Retinal pigment epithelial cell (primary cell): ENCODE measurements around the gene TTC7B.

Source experiments
- DNase-seq: peaks from one replicate; pipeline ENCODE4 v3.0.0-alpha.2; 2010; ENCODE audit warnings: low read depth
- H3K4me3 ChIP-seq: 2 replicates; pipeline ENCODE4 v1.5.1; 2011; ENCODE audit warnings: mild to moderate bottlenecking, low read length, control low read depth, moderate library complexity
- TF ChIP-seq, protein P1 (sequence below): conservative IDR thresholded peaks from 2 replicates; pipeline ENCODE4 v1.5.1; 2011; ENCODE audit warnings: low read depth, low read length, control low read depth, inconsistent platforms

Gene TTC7B

DNA sequence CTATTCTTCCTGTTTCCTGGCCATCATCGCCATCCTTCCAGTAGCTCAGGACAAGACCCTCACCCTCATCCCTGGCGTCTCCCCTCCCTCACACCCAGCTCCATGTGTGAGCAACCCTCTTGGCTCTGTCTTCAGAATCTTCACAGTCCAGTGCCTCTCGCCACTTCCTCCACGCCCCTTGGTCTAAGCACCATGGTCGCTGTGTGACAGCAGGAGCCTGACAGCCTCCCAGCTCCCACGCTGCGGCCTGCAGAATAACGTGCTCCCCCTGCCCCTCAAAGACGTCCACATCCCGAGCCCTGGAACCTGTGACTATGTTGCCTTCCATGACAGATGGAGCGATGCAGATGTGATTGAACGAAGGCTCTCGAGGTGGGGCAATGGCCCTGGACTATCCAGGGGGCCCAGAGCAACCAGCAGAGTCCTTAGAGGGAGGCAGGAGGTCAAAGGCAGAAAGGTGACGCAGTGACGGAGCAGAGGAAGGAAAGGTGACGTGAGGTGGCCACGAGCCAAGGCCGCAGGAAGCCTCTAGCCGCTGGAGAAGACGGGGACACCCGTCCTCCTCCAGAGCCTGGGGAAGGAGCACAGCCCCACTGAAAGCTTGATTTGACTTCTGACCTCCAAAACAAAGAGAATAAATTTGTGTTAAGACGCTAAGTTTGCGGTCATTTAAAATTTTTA, 279.6 kb downstream of the TTC7B start:
- no peak for DNase-seq
- H3K4me3 ChIP-seq: no peak overlapping the region
- TF ChIP-seq, protein P1, sequence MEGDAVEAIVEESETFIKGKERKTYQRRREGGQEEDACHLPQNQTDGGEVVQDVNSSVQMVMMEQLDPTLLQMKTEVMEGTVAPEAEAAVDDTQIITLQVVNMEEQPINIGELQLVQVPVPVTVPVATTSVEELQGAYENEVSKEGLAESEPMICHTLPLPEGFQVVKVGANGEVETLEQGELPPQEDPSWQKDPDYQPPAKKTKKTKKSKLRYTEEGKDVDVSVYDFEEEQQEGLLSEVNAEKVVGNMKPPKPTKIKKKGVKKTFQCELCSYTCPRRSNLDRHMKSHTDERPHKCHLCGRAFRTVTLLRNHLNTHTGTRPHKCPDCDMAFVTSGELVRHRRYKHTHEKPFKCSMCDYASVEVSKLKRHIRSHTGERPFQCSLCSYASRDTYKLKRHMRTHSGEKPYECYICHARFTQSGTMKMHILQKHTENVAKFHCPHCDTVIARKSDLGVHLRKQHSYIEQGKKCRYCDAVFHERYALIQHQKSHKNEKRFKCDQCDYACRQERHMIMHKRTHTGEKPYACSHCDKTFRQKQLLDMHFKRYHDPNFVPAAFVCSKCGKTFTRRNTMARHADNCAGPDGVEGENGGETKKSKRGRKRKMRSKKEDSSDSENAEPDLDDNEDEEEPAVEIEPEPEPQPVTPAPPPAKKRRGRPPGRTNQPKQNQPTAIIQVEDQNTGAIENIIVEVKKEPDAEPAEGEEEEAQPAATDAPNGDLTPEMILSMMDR: no peak

DNA sequence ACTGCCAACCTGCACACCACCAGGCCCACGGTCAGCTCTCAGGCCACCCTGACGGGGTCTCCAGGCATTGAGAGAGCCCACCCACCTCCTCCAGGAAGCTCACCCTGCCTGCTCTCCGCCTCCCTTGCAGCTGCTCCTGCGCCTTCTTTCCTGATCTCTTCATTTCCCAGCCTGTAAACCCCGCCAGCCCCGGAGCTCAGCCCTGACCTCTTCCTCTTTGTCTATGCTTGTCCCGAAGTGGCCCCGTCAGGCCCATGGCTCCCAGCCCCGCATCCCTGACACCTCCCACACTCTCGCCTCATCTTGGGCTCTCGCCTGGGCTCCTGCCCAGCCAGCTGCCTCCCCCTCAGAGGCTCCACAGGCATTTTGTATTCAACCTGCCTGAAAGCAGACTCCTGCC, 280.1 kb downstream of the TTC7B start:
- DNase-seq: no peak
- H3K4me3 ChIP-seq: no peak overlapping the region
- TF ChIP-seq, protein P1: no peak

DNA sequence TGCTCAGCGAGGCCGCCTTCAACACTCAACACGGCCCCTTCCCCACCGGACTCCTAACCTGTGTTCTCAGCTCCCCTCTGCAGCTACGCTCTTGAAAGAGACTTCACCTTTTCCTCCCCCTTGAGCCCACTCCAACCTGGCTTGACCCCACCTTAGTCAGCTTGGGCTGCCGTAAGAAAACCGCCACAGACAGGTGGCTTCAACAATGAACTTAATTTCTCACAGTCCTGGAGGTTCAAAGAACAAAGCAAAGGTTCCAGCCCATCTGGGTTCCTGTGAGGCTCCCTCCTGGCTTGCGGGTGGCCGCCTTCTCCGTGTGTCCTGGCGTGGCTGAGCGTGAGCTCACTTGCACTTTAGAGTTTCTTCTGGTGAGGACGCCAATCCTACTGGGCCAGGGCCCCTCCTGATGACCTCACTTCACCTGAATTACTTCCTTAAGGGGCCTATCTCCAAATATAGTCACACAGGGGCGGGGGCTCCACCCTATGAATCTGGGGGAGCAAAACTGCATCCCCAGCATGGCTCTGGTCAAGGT, 280.6 kb downstream of the TTC7B start:
- no peak for DNase-seq
- TF ChIP-seq, protein P1: no peak
- no peak overlapping the region for H3K4me3 ChIP-seq

DNA sequence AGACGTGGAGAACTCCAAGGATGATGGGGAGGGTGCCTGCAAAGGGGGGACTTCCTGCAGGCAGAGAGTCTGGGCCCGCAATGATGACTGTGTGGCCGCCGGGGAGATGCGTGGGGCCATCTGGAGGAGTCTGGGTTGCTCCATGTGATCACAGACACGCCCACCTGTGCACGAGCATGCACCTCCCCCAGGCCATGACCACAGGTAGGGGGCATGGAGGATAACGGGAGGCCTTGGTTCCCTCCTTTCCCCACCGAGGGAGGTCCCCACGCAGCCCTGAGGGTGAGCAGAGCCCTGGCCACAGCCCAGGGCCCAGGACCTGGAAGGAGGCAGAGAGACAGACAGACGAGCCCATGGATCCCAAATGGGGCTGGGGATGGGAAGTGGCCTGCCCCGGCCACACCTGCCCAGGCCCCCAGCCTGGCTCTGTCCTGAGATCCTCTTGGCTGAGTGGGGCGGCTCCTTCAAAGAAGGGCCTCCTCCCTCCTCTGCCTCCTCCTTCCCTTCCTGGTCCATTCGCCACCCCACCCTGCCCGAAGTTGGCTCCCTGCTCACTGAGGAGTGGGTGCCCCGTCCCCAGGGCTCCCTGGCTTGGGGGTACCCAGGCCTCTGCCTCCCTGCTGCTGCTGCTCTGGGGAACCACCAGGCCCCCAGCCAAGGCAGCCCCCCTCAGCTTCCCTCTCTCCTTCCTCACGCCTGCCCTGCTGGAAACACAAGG, 281.2 kb downstream of the TTC7B start:
- H3K4me3 ChIP-seq: no peak overlapping the region
- TF ChIP-seq, protein P1: no peak
- no peak for DNase-seq

DNA sequence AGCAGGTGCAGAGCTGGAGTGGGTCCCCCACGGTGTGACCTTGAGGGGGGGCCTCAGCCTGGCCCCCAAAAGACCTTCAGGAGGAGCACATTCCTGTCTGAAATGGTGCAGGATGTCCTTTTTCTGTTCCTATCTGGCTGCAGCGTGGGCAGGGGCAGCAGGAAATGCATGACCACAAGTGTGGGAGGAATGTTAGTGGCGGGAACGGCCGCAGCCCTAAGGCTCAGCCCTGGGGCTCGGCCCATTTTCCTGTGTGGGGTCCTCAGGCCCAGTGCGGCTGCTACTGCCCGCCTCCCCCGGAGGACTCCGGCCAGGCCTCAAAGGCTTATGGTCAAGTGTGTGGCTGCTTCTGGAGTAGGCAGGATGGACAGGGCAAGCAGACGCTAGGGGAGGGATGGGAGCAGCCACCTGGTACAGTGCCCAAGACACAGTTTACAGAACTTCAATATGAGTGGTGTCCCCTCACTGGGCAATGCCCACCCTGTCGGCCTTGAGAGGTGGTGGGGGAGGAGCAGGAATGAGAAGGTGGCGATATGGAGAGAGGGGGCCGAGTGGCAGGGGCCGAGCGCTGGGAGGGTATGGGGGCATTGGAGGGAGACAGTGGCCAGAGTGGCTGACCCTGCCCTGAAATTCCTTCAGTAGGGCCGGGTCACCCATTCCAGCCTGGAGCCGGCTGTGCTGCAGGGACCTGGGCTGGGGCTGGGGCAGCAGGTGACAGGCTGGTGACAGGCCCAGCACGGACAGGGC, 282.0 kb downstream of the TTC7B start:
- no peak overlapping the region for H3K4me3 ChIP-seq
- TF ChIP-seq, protein P1: no peak
- DNase-seq: no peak

DNA sequence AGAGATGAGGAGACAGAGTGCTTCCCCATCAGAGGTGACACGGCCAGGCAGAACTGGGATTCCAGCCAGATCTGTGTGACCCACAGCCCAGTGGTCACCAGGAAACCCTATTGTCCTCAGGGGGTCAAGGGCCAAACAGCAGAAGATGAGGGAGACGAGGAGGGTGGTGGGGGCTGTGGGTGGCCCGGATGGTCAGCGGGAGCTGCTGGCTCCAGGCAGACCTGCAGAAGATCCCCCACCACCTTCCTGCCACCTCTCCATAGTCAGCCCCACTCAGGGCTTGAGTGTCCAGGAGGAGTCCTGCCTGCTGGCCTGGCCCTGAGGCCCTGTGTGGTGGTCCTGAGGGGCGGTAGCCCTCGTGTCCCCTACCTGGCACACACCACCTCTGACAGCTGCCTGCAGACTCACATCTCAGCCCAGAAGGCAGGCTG, 282.6 kb downstream of the TTC7B start:
- DNase-seq: no peak
- TF ChIP-seq, protein P1: no peak
- H3K4me3 ChIP-seq: no peak overlapping the region
